Upper lobe of right lung (tissue), 1 donor: ENCODE results near the gene KLF11. TPM values are rescaled to one million over a fixed set of nuclear protein-coding genes. Genes with fewer than 3 reads are reported as not detected.
"Not testable (repeated sequence)": the region's sequence is repeated elsewhere in the genome, so short reads cannot be mapped to it uniquely, and the experiment has no call there.

ENCODE experiments used
- ATAC-seq: fragments of 200-7000 bp; cut with Tn5 transposase; one replicate; pipeline ENCODE4 v1.9.1; 2020; ENCODE audit warnings: mild to moderate bottlenecking, moderate library complexity
- DNase-seq: peaks from one replicate; pipeline ENCODE4 v3.0.0-alpha.2; 2020
- H3K27ac ChIP-seq: fragments of 200-600 bp; one replicate; pipeline ENCODE4 v1.8.0; 2022
- H3K27me3 ChIP-seq: fragments of 200-600 bp; one replicate; pipeline ENCODE4 v1.8.0; 2022; ENCODE audit warnings: mild to moderate bottlenecking
- H3K36me3 ChIP-seq: fragments of 200-600 bp; one replicate; pipeline ENCODE4 v1.8.0; 2022
- H3K4me1 ChIP-seq: fragments of 200-600 bp; one replicate; pipeline ENCODE4 v1.8.0; 2022
- H3K4me3 ChIP-seq: fragments of 200-600 bp; one replicate; pipeline ENCODE4 v1.8.0; 2022; ENCODE audit warnings: mild to moderate bottlenecking
- H3K9me3 ChIP-seq: fragments of 200-600 bp; one replicate; pipeline ENCODE4 v1.8.0; 2022
- CTCF ChIP-seq: fragments of 200-600 bp; IDR thresholded peaks from one replicate; pipeline ENCODE4 v1.8.0; 2022; ENCODE audit warnings: antibody characterized with exemption
- intact Hi-C: fragments of 100-400 bp; cut with DNase I; formaldehyde crosslinking; loops from one replicate; pipeline ENCODE4 v1.11.0; 2022
- total RNA-seq: library from RNA; stranded (reverse); fragmentation: NEBNext Ultra II Directional; extraction: Animal tissue kit (Norgen Biotek cat#: 25700); gene quantifications from one replicate; pipeline ENCODE4 v1.2.1, GENCODE V29; 2021
- donor health status: DM: no; HTN: yes; CAD: no; lungs with severe emphysema.

Gene KLF11
- total RNA-seq, 1 donor from 2014 or later = 45.6 TPM

DNA sequence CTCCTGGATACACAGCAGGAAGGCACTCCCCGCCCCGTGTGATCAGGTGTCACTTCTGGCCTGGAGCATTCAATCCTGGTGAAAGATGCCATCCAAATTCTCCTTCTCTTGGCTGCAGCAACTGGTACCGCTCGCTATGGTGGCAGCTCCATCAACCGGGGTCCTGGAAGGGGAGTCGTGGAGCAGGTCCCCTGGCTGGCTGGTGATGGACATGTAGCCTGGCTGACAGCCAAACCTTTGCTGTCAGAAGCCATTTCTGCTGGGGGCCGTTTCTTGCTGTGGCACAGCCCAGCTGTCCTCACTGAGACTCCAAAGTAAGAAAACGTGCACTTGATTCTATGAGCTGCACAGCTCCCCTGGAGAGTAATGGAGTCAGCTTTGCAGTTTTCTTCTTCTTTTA lies 44.0 kb downstream of the KLF11 start:
- Histone ChIP-seq H3K4me3 (no peak overlapping the region), H3K27me3 (peaks cover 21% of the 10 kb centered on the region), H3K27ac (no peak overlapping the region), H3K36me3 (no peaks in the 10 kb centered on the region), H3K4me1 (peaks cover 5% of the 10 kb centered on the region), H3K9me3 (no peaks in the 10 kb centered on the region)
- no peak for DNase-seq
- TF ChIP-seq CTCF = no peak
- no peak for ATAC-seq
- intact Hi-C loops = no loop called here

GRCh38 chr2:10089565-10090190 lies 46.3 kb downstream of the KLF11 start:
- no peak for ATAC-seq

DNA sequence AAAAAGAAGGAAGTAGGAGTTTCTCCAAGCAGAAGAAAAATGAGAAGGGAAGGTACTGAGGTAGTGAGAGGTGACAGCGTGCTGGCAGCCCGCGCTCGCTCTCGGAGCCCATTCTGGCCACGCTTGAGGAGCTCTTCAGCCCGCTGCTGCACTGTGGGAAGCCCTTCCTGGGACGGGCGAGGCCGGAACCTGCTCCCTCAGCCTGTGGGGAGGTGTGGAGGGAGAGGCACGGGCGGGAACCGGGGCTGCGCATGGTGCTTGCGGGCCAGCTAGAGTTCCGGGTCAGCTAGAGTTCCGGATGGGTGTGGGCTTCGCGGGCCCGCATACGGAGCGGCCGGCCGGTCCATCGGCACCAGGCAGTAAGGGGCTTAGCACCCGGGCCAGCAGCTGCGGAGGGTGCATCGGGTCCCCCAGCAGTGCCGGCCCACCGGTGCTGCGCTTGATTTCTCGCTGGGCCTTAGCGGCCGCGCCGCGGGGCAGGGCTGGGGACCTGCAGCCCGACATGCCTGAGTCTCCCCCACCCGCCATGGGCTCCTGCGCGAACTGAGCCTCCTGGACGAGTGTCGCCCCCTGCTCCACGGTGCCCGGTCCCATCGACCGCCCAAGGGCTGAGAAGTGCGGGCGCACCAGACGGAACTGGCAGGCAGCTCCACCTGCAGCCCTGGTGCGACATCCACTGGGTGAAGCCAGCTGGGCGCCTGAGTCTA lies 48.0 kb downstream of the KLF11 start:
- peak; percentile 61 for ATAC-seq

More at GRCh38 chr2:10089565-10090190, 46.3 kb downstream of the KLF11 start:
- no peak overlapping the region for H3K4me3 ChIP-seq
- no peaks in the 10 kb centered on the region for H3K9me3 ChIP-seq
- intact Hi-C loops = no loop called here
- H3K4me1 ChIP-seq = no peaks in the 10 kb centered on the region
- peaks cover 7% of the 10 kb centered on the region for H3K27me3 ChIP-seq
- H3K27ac ChIP-seq = no peak overlapping the region
- no peak for DNase-seq
- no peaks in the 10 kb centered on the region for H3K36me3 ChIP-seq
- no peak for TF ChIP-seq CTCF

GRCh38 chr2:10091889-10092244 lies 48.5 kb downstream of the KLF11 start:
- H3K36me3 ChIP-seq, DNase-seq, H3K9me3 ChIP-seq, H3K27me3 ChIP-seq, intact Hi-C loops, H3K4me3 ChIP-seq, ATAC-seq, H3K4me1 ChIP-seq, H3K27ac ChIP-seq: not testable (repeated sequence)

More for the DNA sequence above, 48.0 kb downstream of the KLF11 start:
- intact Hi-C loops = no loop called here
- H3K27me3 ChIP-seq = peaks cover 7% of the 10 kb centered on the region
- no peaks in the 10 kb centered on the region for H3K9me3 ChIP-seq
- H3K36me3 ChIP-seq = no peaks in the 10 kb centered on the region
- H3K4me3 ChIP-seq = peak overlapping the region; percentile 21
- no peak overlapping the region for H3K27ac ChIP-seq
- no peaks in the 10 kb centered on the region for H3K4me1 ChIP-seq
- peak; percentile 69 for DNase-seq
- TF ChIP-seq CTCF = no peak

- H3K27me3 ChIP-seq = peaks cover 7% of the 10 kb centered on the region
- intact Hi-C loops = no loop called here
- no peaks in the 10 kb centered on the region for H3K4me1 ChIP-seq
- DNase-seq (no peak), ATAC-seq (no peak)
- no peak for TF ChIP-seq CTCF
- no peak overlapping the region for H3K27ac ChIP-seq
- no peaks in the 10 kb centered on the region for H3K9me3 ChIP-seq
- H3K4me3 ChIP-seq = no peak overlapping the region
- no peaks in the 10 kb centered on the region for H3K36me3 ChIP-seq
These were observed 51.0 kb downstream of the KLF11 start for GRCh38 chr2:10094271-10094814.

DNA sequence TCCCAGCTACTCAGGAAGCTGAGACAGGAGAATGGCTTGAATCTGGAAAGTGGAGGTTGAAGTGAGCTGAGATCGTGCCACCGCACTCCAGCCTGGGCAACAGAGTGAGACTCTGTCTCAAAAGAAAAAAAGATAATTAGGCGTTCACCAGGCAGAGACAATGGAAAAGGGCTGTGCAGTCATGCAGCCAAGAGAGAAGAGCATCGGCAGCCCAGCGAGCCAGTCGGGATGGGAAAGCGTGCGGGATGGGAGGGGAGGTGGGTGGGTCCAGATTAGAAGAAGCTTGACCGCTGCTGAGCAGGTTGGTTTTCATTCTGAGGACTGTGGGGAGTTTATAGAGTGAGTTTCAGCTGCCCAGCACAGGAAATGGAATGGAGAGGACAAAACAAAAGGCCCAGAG lies 51.8 kb downstream of the KLF11 start:
- TF ChIP-seq CTCF = no peak
- Histone ChIP-seq H3K27me3 (peaks cover 7% of the 10 kb centered on the region), H3K4me3 (no peak overlapping the region), H3K27ac (no peak overlapping the region), H3K36me3 (no peaks in the 10 kb centered on the region), H3K4me1 (no peaks in the 10 kb centered on the region), H3K9me3 (no peaks in the 10 kb centered on the region)
- DNase-seq (no peak), ATAC-seq (no peak)
- intact Hi-C loops = no loop called here
